K562 (cell line): ENCODE measurements around the gene UBXN4. TPM values are rescaled to one million over a fixed set of nuclear protein-coding genes. Genes with fewer than 3 reads are reported as not detected.

Experiments
- ATAC-seq: fragments of 200-7000 bp; cut with Tn5 transposase; 3 replicates; pipeline ENCODE4 v1.9.1; 2020; ENCODE audit warnings: moderate library complexity
- BruUV-seq: library from RNA; stranded (reverse); fragments of 400-500 nt; replicated peaks from 2 replicates; lab custom pipeline; 2021; lab: Mats Ljungman, UMichigan
- CTCF ChIA-PET: fragments of 300-600 bp; formaldehyde crosslinking; extraction: SDS; loops from one replicate; lab custom pipeline; 2021; ENCODE audit warnings: low intra/inter-chr PET ratio; lab: Yijun Ruan, JAX
- POLR2A ChIA-PET: fragments of 300-600, 350-650 bp; sonication (Branson Sonifier 250); formaldehyde crosslinking; extraction: SDS; loops from one replicate; lab custom pipeline; 2021; ENCODE audit warnings: antibody characterized with exemption, inconsistent platforms; lab: Yijun Ruan, JAX
- DNase-seq, 4 experiments: peaks; one replicate each; pipeline versions ENCODE4 v3.0.0 to v3.0.0-alpha.2; 2011 to 2018; ENCODE audit warnings: low spot score in 3 of 4, mixed read lengths in 3 of 4; ENCODE audit errors: extremely low read depth in 1 of 4
- FAIRE-seq: peaks from 2 replicates; lab custom pipeline; 2011; peaks lifted over from hg19 to GRCh38; lab: Jason Lieb, UNC
- H2AFZ ChIP-seq: 2 replicates; pipeline ENCODE4 v1.6.0; 2011; ENCODE audit warnings: low read depth, low read length, control low read depth, inconsistent platforms
- H3K27ac ChIP-seq: fragments of 200-600 bp; 3 replicates; pipeline ENCODE4 v1.8.0; 2011; ENCODE audit warnings: low read depth, mild to moderate bottlenecking, control low read depth, inconsistent platforms, low read length, moderate library complexity, mixed read lengths; ENCODE audit errors: extremely low read depth
- H3K27me3 ChIP-seq, 2 experiments: fragments of 300-600 bp in 1 of 2; 2 replicates in 1 of 2; 3 replicates in 1 of 2; pipeline versions ENCODE4 v1.6.0 to v1.8.0; 2011; ENCODE audit warnings: inconsistent platforms in 2 of 2, low read length in 2 of 2, mild to moderate bottlenecking in 1 of 2, mixed read lengths in 1 of 2, moderate library complexity in 1 of 2; ENCODE audit not compliant: control insufficient read depth in 2 of 2, insufficient read depth in 2 of 2
- H3K36me3 ChIP-seq: fragments of 300-600 bp; 3 replicates; pipeline ENCODE4 v1.8.0; 2011; ENCODE audit warnings: mild to moderate bottlenecking, low read length, inconsistent platforms; ENCODE audit not compliant: control insufficient read depth, insufficient read depth
- H3K4me1 ChIP-seq, 2 experiments: fragments of 200-600 bp in 1 of 2; replicated peaks in 1 of 2; 2 replicates in 1 of 2; 3 replicates in 1 of 2; pipeline versions ENCODE4 v1.5.1 to v1.8.0; 2011; ENCODE audit warnings: inconsistent platforms in 2 of 2, low read length in 2 of 2, mild to moderate bottlenecking in 1 of 2, mixed read lengths in 1 of 2, moderate library complexity in 1 of 2; ENCODE audit not compliant: control insufficient read depth in 2 of 2, insufficient read depth in 2 of 2
- H3K4me2 ChIP-seq: 2 replicates; pipeline ENCODE4 v1.6.1; 2011; ENCODE audit warnings: low read length, control low read depth, inconsistent platforms, mixed read lengths; ENCODE audit not compliant: insufficient read depth
- H3K4me3 ChIP-seq: fragments of 200-600 bp; sonication (generic), shearing (Covaris generic); 2 replicates; pipeline ENCODE4 v1.5.1; 2016; ENCODE audit warnings: control low read depth, inconsistent platforms
- H3K79me2 ChIP-seq: fragments of 200-600 bp; 3 replicates; pipeline ENCODE4 v1.8.0; 2011; ENCODE audit warnings: low read length, inconsistent platforms; ENCODE audit not compliant: control insufficient read depth, insufficient read depth
- H3K9ac ChIP-seq, 2 experiments: 2 replicates each; pipeline versions ENCODE4 v1.6.0 to v1.6.1; 2011; ENCODE audit warnings: low read depth in 2 of 2, low read length in 2 of 2, control low read depth in 1 of 2, inconsistent platforms in 1 of 2, mild to moderate bottlenecking in 1 of 2, mixed read lengths in 1 of 2; ENCODE audit not compliant: insufficient read depth in 1 of 2
- H3K9me1 ChIP-seq: one replicate; pipeline ENCODE4 v1.6.0; 2011; ENCODE audit warnings: inconsistent platforms, mild to moderate bottlenecking, low read length, moderate library complexity; ENCODE audit not compliant: control insufficient read depth, insufficient read depth
- H3K9me3 ChIP-seq: replicated peaks from 2 replicates; pipeline ENCODE4 v1.5.1; 2011; ENCODE audit warnings: low read depth, low read length, inconsistent platforms; ENCODE audit not compliant: control insufficient read depth, insufficient read depth
- H4K20me1 ChIP-seq: replicated peaks from 2 replicates; pipeline ENCODE4 v1.6.1; 2011; ENCODE audit warnings: low read length, inconsistent platforms, mixed read lengths; ENCODE audit not compliant: control insufficient read depth, insufficient read depth
- C11orf30 ChIP-seq: fragments of 450-650 bp; IDR thresholded peaks from 2 replicates; pipeline ENCODE4 v1.6.1; 2016; ENCODE audit warnings: low read depth, mild to moderate bottlenecking
- CHD2 ChIP-seq: IDR thresholded peaks from 2 replicates; pipeline ENCODE4 v1.6.1; 2011; ENCODE audit warnings: low read depth, low read length
- ESRRA ChIP-seq: fragments of 450-650 bp; IDR thresholded peaks from 2 replicates; pipeline ENCODE4 v1.6.1; 2014; ENCODE audit warnings: low read depth, mild to moderate bottlenecking, moderate library complexity, borderline replicate concordance
- HNRNPLL ChIP-seq: fragments of 200-400 bp; formaldehyde crosslinking; IDR thresholded peaks from 2 replicates; pipeline ENCODE4 v1.6.1; 2017; ENCODE audit warnings: low read length, low read depth, mild to moderate bottlenecking; ENCODE audit not compliant: poor library complexity, severe bottlenecking
- RCOR1 ChIP-seq, 2 experiments: IDR thresholded peaks; 2 replicates each; pipeline ENCODE4 v1.6.1; 2012; ENCODE audit warnings: low read depth in 2 of 2, low read length in 2 of 2, borderline replicate concordance in 1 of 2, improper control_type of control experiment in 1 of 2
- SMARCC2 ChIP-seq: fragments of 450-650 bp; IDR thresholded peaks from 2 replicates; pipeline ENCODE4 v1.6.1; 2017; ENCODE audit warnings: antibody characterized with exemption, moderate library complexity, mild to moderate bottlenecking, low read depth
- SMC3 ChIP-seq: conservative IDR thresholded peaks from 2 replicates; pipeline ENCODE4 v1.6.1; 2011; ENCODE audit warnings: low read depth, low read length, improper control_type of control experiment; ENCODE audit not compliant: insufficient read depth
- TARDBP ChIP-seq: fragments of 450-650 bp; IDR thresholded peaks from 2 replicates; pipeline ENCODE4 v1.6.1; 2016
- TCF7 ChIP-seq: sonication (generic); IDR thresholded peaks from 2 replicates; pipeline ENCODE4 v1.6.1; 2016; ENCODE audit warnings: antibody characterized with exemption, borderline replicate concordance
- ZBTB8A ChIP-seq: fragments of 450-650 bp; IDR thresholded peaks from 2 replicates; pipeline ENCODE4 v1.6.1; 2018; ENCODE audit warnings: mild to moderate bottlenecking, moderate library complexity; ENCODE audit not compliant: partially characterized antibody
- ZFP30 ChIP-seq: fragments of 250-450 bp; sonication (Bioruptor Pico); IDR thresholded peaks from 2 replicates; pipeline ENCODE4 v1.8.0; 2022; ENCODE audit warnings: moderate library complexity, mild to moderate bottlenecking, inconsistent platforms, borderline replicate concordance
- ZNF316 ChIP-seq: fragments of 450-650 bp; IDR thresholded peaks from 2 replicates; pipeline ENCODE4 v1.6.1; 2016
- ZNF431 ChIP-seq: sonication (generic); formaldehyde crosslinking; IDR thresholded peaks from 2 replicates; pipeline ENCODE4 v1.8.0; 2022; ENCODE audit warnings: mild to moderate bottlenecking, missing genetic modification reagents
- WGBS: fragments of 100-300 bp; shearing (Covaris generic); methylation state at CpG from one replicate; pipeline ENCODE4 v1.1.6; 2016; ENCODE audit warnings: low coverage, mixed read lengths; ENCODE audit not compliant: insufficient coverage; ENCODE audit errors: missing lambda C conversion rate; 5-methylcytosine and 5-hydroxymethylcytosine counted together
- in situ Hi-C: fragments of 300-500 bp; cut with MboI; formaldehyde crosslinking; loops from 4 replicates; pipeline ENCODE4 v1.15.0; 2018; ENCODE audit warnings: inconsistent platforms, mixed read lengths
- intact Hi-C: fragments of 100-400 bp; cut with micrococcal nuclease; formaldehyde crosslinking; loops from 2 replicates; pipeline ENCODE4 v1.14.2; 2022
- polyA plus RNA-seq, 8 experiments: library from polyadenylated mRNA; depleted of rRNA in 4 of 8; stranded (reverse) in 5 of 8; unstranded in 3 of 8; fragments of >200 nt; fragmentation: Nextera tagmentation in 2 of 8; fragmentation: Illumina TruSeq in 1 of 8; extraction: Ambion mirVana in 2 of 8; extraction: Trizol in 1 of 8; gene quantifications; 2 replicates each; pipeline versions ENCODE4 v1.2.1 to v1.2.3, GENCODE V29; 2011 to 2014; ENCODE audit warnings: inconsistent platforms in 1 of 8, missing spikeins in 1 of 8
- total RNA-seq, 7 experiments: library from RNA; depleted of rRNA in 6 of 7; stranded (reverse); fragments of >200 nt in 6 of 7; fragmentation: Illumina TruSeq in 2 of 7; extraction: Trizol in 2 of 7; gene quantifications; 2 replicates each; pipeline versions ENCODE4 v1.2.1 to v1.2.3, GENCODE V29; 2011 to 2021; ENCODE audit warnings: low replicate concordance in 1 of 7
- TF ChIP-seq, protein P1 (sequence below): fragments of 250-450 bp; sonication (Bioruptor Pico); IDR thresholded peaks from 2 replicates; pipeline ENCODE4 v1.8.0; 2022; ENCODE audit warnings: inconsistent platforms
- TF ChIP-seq, protein P2 (sequence below): IDR thresholded peaks from 2 replicates; pipeline ENCODE4 v1.6.1; 2016; ENCODE audit warnings: missing genetic modification characterization, missing compliant biosample characterization

UBXN4 gene
- total and polyA plus RNA-seq, 9 of the 15 experiments (the other 6 are each of a cell fraction or from before 2014, with no cell fraction given), result 30.4 to 127 (median 55.3) TPM

DNA sequence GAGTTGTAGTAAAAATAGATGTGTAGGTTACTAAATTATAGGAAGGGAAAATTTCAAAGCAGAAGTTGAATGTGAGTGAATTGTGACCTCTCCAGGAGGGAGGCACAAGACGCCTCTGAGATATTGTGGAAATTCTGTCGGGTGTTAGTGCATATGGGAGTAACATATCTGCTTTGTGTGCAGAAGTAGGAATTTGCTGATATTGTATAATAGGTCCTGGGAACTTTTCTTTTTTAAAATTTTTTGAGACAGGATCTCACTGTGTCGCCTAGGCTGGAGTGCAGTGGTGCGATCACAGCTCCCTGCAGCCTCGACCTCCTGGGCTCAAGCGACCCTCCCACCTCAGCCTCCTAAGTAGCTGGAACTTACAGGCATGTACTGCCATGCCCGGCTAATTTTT, 34.7 kb downstream of the UBXN4 start:
- TF ChIP-seq ZNF316 (peak; percentile 50; the same call in 1 of the 2 replicates), SMC3 (no peak), C11orf30 (peak; percentile 7; the same call in 1 of the 2 replicates)
- 98% methylated on average over 7 of the region's 7 CpGs for WGBS
- H3K36me3 ChIP-seq, result peaks cover 89% of the 10 kb centered on the region

DNA sequence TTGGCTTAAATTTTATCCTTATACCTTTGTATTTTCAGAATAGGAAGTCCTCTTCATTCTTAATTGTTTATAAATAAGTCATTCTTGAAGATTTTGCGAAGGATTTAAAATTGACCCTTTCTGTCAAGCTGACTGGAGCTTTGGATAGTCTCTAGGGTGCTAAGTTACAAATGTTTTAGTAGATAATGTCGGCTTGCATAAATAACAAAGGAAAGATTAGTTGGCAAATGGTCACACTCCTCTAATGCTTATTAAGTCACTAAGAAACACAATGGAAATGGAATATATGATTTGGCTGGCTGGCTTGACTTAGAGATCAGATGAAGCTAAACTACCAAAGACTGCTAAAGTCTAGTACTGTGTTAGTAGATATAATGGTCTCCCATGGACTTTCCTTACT, 40.6 kb downstream of the UBXN4 start:
- Histone ChIP-seq H4K20me1 (no peaks in the 10 kb centered on the region), H3K9me3 (no peaks in the 10 kb centered on the region), H3K79me2 (no peaks in the 10 kb centered on the region), H3K4me3 (no peak overlapping the region), H3K9ac (no peak overlapping the region), H3K9me1 (no peaks in the 10 kb centered on the region), H3K36me3 (peaks cover 72% of the 10 kb centered on the region), H3K27ac (no peak overlapping the region), H3K27me3 (no peaks in the 10 kb centered on the region), H2AFZ (no peak overlapping the region), H3K4me2 (no peak overlapping the region), H3K4me1 (no peaks in the 10 kb centered on the region)
- in situ Hi-C loops (no loop called here), intact Hi-C loops (no loop called here)
- no peak for FAIRE-seq
- ATAC-seq, result no peak
- ChIA-PET POLR2A (interaction anchor here (1.4 to 2.3 kb wide), 2 partner anchors 10 to 18 kb away, joined by 4 to 6 read pairs; no protein-coding TSS in a partner anchor), CTCF (no interaction called here)
- no TSS peak for BruUV-seq
- no peak for DNase-seq
- WGBS, result 96% methylated on average over 2 of the region's 2 CpGs
- TF ChIP-seq TCF7, result no peak
- TF ChIP-seq, protein P1, sequence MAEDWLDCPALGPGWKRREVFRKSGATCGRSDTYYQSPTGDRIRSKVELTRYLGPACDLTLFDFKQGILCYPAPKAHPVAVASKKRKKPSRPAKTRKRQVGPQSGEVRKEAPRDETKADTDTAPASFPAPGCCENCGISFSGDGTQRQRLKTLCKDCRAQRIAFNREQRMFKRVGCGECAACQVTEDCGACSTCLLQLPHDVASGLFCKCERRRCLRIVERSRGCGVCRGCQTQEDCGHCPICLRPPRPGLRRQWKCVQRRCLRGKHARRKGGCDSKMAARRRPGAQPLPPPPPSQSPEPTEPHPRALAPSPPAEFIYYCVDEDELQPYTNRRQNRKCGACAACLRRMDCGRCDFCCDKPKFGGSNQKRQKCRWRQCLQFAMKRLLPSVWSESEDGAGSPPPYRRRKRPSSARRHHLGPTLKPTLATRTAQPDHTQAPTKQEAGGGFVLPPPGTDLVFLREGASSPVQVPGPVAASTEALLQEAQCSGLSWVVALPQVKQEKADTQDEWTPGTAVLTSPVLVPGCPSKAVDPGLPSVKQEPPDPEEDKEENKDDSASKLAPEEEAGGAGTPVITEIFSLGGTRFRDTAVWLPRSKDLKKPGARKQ (CRISPR knock-in tag), result no peak
- TF ChIP-seq CHD2, result no peak
- TF ChIP-seq ZFP30 (CRISPR knock-in tag), result no peak
- TF ChIP-seq TARDBP, result no peak
- TF ChIP-seq ESRRA, result no peak
- no peak for TF ChIP-seq HNRNPLL
- TF ChIP-seq RCOR1 (IDR thresholded peaks at IDR 0.05; ENCODE audit: borderline replicate concordance in 1 of 2, low read depth in 2 of 2, low read length in 2 of 2), result no peak
- no peak for TF ChIP-seq ZNF431 (CRISPR knock-in tag)
- no peak for TF ChIP-seq SMARCC2
- no peak for TF ChIP-seq ZBTB8A
- TF ChIP-seq, protein P2, sequence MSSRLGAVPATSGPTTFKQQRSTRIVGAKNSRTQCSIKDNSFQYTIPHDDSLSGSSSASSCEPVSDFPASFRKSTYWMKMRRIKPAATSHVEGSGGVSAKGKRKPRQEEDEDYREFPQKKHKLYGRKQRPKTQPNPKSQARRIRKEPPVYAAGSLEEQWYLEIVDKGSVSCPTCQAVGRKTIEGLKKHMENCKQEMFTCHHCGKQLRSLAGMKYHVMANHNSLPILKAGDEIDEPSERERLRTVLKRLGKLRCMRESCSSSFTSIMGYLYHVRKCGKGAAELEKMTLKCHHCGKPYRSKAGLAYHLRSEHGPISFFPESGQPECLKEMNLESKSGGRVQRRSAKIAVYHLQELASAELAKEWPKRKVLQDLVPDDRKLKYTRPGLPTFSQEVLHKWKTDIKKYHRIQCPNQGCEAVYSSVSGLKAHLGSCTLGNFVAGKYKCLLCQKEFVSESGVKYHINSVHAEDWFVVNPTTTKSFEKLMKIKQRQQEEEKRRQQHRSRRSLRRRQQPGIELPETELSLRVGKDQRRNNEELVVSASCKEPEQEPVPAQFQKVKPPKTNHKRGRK (tag), result no peak

More for the DNA sequence above, 34.7 kb downstream of the UBXN4 start:
- Histone ChIP-seq H2AFZ (no peak overlapping the region), H3K9me3 (no peaks in the 10 kb centered on the region; the same call in 1 of the 2 replicates), H3K9ac (no peak overlapping the region), H3K4me1 (no peaks in the 10 kb centered on the region), H3K4me3 (no peak overlapping the region), H3K4me2 (no peak overlapping the region), H3K27ac (no peak overlapping the region), H3K27me3 (no peaks in the 10 kb centered on the region), H3K79me2 (no peaks in the 10 kb centered on the region), H4K20me1 (no peaks in the 10 kb centered on the region), H3K9me1 (no peaks in the 10 kb centered on the region)
- CTCF ChIA-PET, result no interaction called here
- ATAC-seq (no peak), DNase-seq (no peak), FAIRE-seq (no peak)
- in situ Hi-C loops (no loop called here), intact Hi-C loops (no loop called here)
- no TSS peak for BruUV-seq
- POLR2A ChIA-PET, result no interaction called here
